GM06990 (cell line): ENCODE data around the gene JCHAIN.

Source experiments
- DNase-seq: peaks from one replicate; pipeline ENCODE4 v3.0.0-alpha.2; 2011; ENCODE audit not compliant: insufficient read length; ENCODE audit errors: extremely low read depth
- H3K27me3 ChIP-seq: replicated peaks from 2 replicates; pipeline ENCODE4 v1.6.0; 2011; ENCODE audit warnings: low read length; ENCODE audit not compliant: control insufficient read depth, insufficient read depth
- H3K36me3 ChIP-seq: 2 replicates; pipeline ENCODE4 v1.5.1; 2011; ENCODE audit warnings: low read length; ENCODE audit not compliant: control insufficient read depth, insufficient read depth
- H3K4me3 ChIP-seq: replicated peaks from 2 replicates; pipeline ENCODE4 v1.5.1; 2011; ENCODE audit warnings: low read depth, mild to moderate bottlenecking, control low read depth, low read length
- TF ChIP-seq, protein P1 (sequence below): IDR thresholded peaks from 2 replicates; pipeline ENCODE4 v1.5.1; 2011; ENCODE audit warnings: low read length, control low read depth, mild to moderate bottlenecking, inconsistent platforms; ENCODE audit not compliant: insufficient read depth, poor library complexity, severe bottlenecking

Gene JCHAIN

DNA sequence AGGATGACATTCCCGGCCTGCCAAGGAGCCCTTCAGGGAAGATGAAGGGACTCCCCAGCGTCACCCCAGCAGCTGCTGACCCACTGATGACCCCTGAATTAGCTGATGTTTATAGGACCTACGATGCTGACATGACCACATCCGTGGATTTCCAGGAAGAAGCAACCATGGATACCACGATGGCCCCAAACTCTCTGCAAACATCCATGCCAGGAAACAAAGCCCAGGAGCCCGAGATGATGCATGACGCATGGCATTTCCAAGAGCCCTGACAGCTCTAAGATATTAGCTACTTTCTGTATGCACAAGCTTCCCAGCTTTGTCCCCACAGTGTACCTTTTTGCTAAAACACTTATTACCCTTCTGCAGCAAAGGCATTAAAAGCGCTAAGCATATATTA lies 59.8 kb downstream of the JCHAIN start:
- Histone ChIP-seq H3K4me3 (no peak overlapping the region), H3K27me3 (no peaks in the 10 kb centered on the region), H3K36me3 (no peaks in the 10 kb centered on the region)
- no peak for DNase-seq
- TF ChIP-seq, protein P1, sequence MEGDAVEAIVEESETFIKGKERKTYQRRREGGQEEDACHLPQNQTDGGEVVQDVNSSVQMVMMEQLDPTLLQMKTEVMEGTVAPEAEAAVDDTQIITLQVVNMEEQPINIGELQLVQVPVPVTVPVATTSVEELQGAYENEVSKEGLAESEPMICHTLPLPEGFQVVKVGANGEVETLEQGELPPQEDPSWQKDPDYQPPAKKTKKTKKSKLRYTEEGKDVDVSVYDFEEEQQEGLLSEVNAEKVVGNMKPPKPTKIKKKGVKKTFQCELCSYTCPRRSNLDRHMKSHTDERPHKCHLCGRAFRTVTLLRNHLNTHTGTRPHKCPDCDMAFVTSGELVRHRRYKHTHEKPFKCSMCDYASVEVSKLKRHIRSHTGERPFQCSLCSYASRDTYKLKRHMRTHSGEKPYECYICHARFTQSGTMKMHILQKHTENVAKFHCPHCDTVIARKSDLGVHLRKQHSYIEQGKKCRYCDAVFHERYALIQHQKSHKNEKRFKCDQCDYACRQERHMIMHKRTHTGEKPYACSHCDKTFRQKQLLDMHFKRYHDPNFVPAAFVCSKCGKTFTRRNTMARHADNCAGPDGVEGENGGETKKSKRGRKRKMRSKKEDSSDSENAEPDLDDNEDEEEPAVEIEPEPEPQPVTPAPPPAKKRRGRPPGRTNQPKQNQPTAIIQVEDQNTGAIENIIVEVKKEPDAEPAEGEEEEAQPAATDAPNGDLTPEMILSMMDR, result no peak
